OCI-LY3 (cell line): ENCODE results near the gene CSNK1G2.

ENCODE experiments used
- CTCF ChIP-seq: fragments of 200-600, 300-600 bp; sonication (generic); IDR thresholded peaks from 2 replicates; pipeline ENCODE4 v1.5.1; 2014; ENCODE audit warnings: antibody characterized with exemption, low read length, low read depth
- EZH2phosphoT487 ChIP-seq: fragments of 200-600 bp; shearing (Covaris generic); IDR thresholded peaks from 2 replicates; pipeline ENCODE4 v1.6.1; 2018; ENCODE audit warnings: antibody characterized with exemption, mixed run types, low read depth

- TF ChIP-seq CTCF (no peak), EZH2phosphoT487 (no peak)
Observed at GRCh38 chr19:1956868-1957492, 16.0 kb downstream of the CSNK1G2 start.
